RWPE2 (cell line): ENCODE measurements around the gene LRFN2.

Experiments used
- ATAC-seq: fragments of 200-7000 bp; cut with Tn5 transposase; 3 replicates; pipeline ENCODE4 v1.9.1; 2021; ENCODE audit warnings: low read depth
- DNase-seq: peaks from one replicate; pipeline ENCODE4 v3.0.0-alpha.2; 2020; ENCODE audit warnings: low spot score
- H3K27ac ChIP-seq: fragments of 450-650 bp; 2 replicates; pipeline ENCODE4 v1.5.1; 2017; ENCODE audit warnings: mild to moderate bottlenecking; ENCODE audit not compliant: poor library complexity, severe bottlenecking
- H3K27me3 ChIP-seq: fragments of 250-450 bp; sonication (Bioruptor Pico); 2 replicates; pipeline ENCODE4 v1.5.1; 2021; ENCODE audit warnings: mild to moderate bottlenecking, moderate library complexity; ENCODE audit not compliant: insufficient read depth, poor library complexity, severe bottlenecking
- H3K36me3 ChIP-seq: fragments of 250-450 bp; sonication (Bioruptor Pico); 2 replicates; pipeline ENCODE4 v1.5.1; 2020; ENCODE audit warnings: low read depth, mild to moderate bottlenecking, moderate library complexity
- H3K4me1 ChIP-seq: fragments of 250-450 bp; sonication (Bioruptor Pico); 2 replicates; pipeline ENCODE4 v1.5.1; 2021; ENCODE audit warnings: mild to moderate bottlenecking, moderate library complexity; ENCODE audit not compliant: insufficient read depth, poor library complexity, severe bottlenecking
- H3K4me3 ChIP-seq: fragments of 250-450 bp; sonication (Bioruptor Pico); 2 replicates; pipeline ENCODE4 v1.5.1; 2021; ENCODE audit warnings: mild to moderate bottlenecking, moderate library complexity; ENCODE audit not compliant: severe bottlenecking
- H3K9me3 ChIP-seq: fragments of 250-450 bp; sonication (Bioruptor Pico); 2 replicates; pipeline ENCODE4 v1.5.1; 2021; ENCODE audit warnings: mild to moderate bottlenecking, moderate library complexity; ENCODE audit not compliant: severe bottlenecking
- CTCF ChIP-seq: fragments of 450-650 bp; IDR thresholded peaks from one replicate; pipeline ENCODE4 v1.5.1; 2017; ENCODE audit warnings: mild to moderate bottlenecking, moderate library complexity; ENCODE audit not compliant: poor library complexity, severe bottlenecking

The LRFN2 gene

GRCh38 chr6:40532349-40533000, 54.7 kb downstream of the LRFN2 start:
- Histone ChIP-seq H3K4me3 (no peak overlapping the region), H3K9me3 (no peaks in the 10 kb centered on the region), H3K36me3 (no peaks in the 10 kb centered on the region), H3K27me3 (peaks cover 3% of the 10 kb centered on the region), H3K27ac (no peak overlapping the region), H3K4me1 (no peaks in the 10 kb centered on the region)
- TF ChIP-seq CTCF: no peak
- no peak for ATAC-seq
- DNase-seq: no peak

- no peak overlapping the region for H3K4me3 ChIP-seq
- no peak overlapping the region for H3K27ac ChIP-seq
- no peaks in the 10 kb centered on the region for H3K36me3 ChIP-seq
- H3K27me3 ChIP-seq: peaks cover 3% of the 10 kb centered on the region
- no peak for TF ChIP-seq CTCF
- ATAC-seq: no peak
- DNase-seq: no peak
- no peaks in the 10 kb centered on the region for H3K9me3 ChIP-seq
- H3K4me1 ChIP-seq: no peaks in the 10 kb centered on the region
Measured at GRCh38 chr6:40529919-40530318, 57.2 kb downstream of the LRFN2 start.

- H3K27me3 ChIP-seq: peaks cover 3% of the 10 kb centered on the region
- no peaks in the 10 kb centered on the region for H3K36me3 ChIP-seq
- DNase-seq: no peak
- H3K27ac ChIP-seq: no peak overlapping the region
- ATAC-seq: no peak
- no peaks in the 10 kb centered on the region for H3K9me3 ChIP-seq
- H3K4me1 ChIP-seq: no peaks in the 10 kb centered on the region
- no peak overlapping the region for H3K4me3 ChIP-seq
- no peak for TF ChIP-seq CTCF
Measured at GRCh38 chr6:40529040-40529439, 58.1 kb downstream of the LRFN2 start.

GRCh38 chr6:40528051-40528450, 59.1 kb downstream of the LRFN2 start:
- H3K9me3 ChIP-seq: no peaks in the 10 kb centered on the region
- H3K4me3 ChIP-seq: no peak overlapping the region
- no peaks in the 10 kb centered on the region for H3K36me3 ChIP-seq
- DNase-seq (no peak), ATAC-seq (no peak)
- H3K4me1 ChIP-seq: no peaks in the 10 kb centered on the region
- TF ChIP-seq CTCF: no peak
- H3K27me3 ChIP-seq: peaks cover 3% of the 10 kb centered on the region
- H3K27ac ChIP-seq: no peak overlapping the region

GRCh38 chr6:40526036-40526435, 61.1 kb downstream of the LRFN2 start:
- Histone ChIP-seq H3K4me1 (no peaks in the 10 kb centered on the region), H3K9me3 (no peaks in the 10 kb centered on the region), H3K27me3 (no peaks in the 10 kb centered on the region), H3K27ac (no peak overlapping the region), H3K4me3 (no peak overlapping the region), H3K36me3 (no peaks in the 10 kb centered on the region)
- TF ChIP-seq CTCF: no peak
- DNase-seq (no peak), ATAC-seq (no peak)
